SK-N-SH (cell line): ENCODE data around the gene ZNF736. TPM values are rescaled to one million over a fixed set of nuclear protein-coding genes. Genes with fewer than 3 reads are reported as not detected.
A peak's percentile ranks its signal among the peaks of the same experiment; 100 is the strongest.

Experiments
- CTCF ChIA-PET: fragments of 300-600, 350-600 bp; formaldehyde crosslinking; extraction: SDS; loops from one replicate; lab custom pipeline; 2021; lab: Yijun Ruan, JAX
- POLR2A ChIA-PET: fragments of 350-600 bp; sonication (Branson Sonifier 250); formaldehyde crosslinking; extraction: SDS; loops from one replicate; lab custom pipeline; 2020; ENCODE audit warnings: antibody characterized with exemption, inconsistent platforms; lab: Yijun Ruan, JAX
- DNase-seq: peaks from one replicate; pipeline ENCODE4 v3.0.0; 2012
- H2AFZ ChIP-seq: fragments of 200-600 bp; sonication (generic); 2 replicates; pipeline ENCODE4 v1.8.1; 2016; ENCODE audit warnings: antibody characterized with exemption, mild to moderate bottlenecking, low read depth
- H3F3A ChIP-seq: fragments of 200-600 bp; sonication (generic); replicated peaks from 2 replicates; pipeline ENCODE3; 2016; ENCODE audit warnings: antibody characterized with exemption, mild to moderate bottlenecking; ENCODE audit not compliant: insufficient read depth
- H3K27ac ChIP-seq, 2 experiments: fragments of 200-500 bp in 1 of 2; fragments of 200-600 bp in 1 of 2; sonication (Bioruptor generic) in 1 of 2; sonication (generic), shearing (Covaris generic) in 1 of 2; 2 replicates each; pipeline versions ENCODE4 v1.5.1 to v1.6.1; 2014 to 2016; ENCODE audit warnings: low read depth in 2 of 2, inconsistent platforms in 1 of 2, low read length in 1 of 2, mild to moderate bottlenecking in 1 of 2, mixed read lengths in 1 of 2
- H3K27me3 ChIP-seq: fragments of 200-600 bp; sonication (generic), shearing (Covaris generic); 2 replicates; pipeline ENCODE4 v1.6.1; 2016; ENCODE audit warnings: mixed run types; ENCODE audit not compliant: insufficient read depth
- H3K36me3 ChIP-seq, 2 experiments: fragments of 200-500 bp in 1 of 2; fragments of 200-600 bp in 1 of 2; sonication (Bioruptor generic) in 1 of 2; sonication (generic) in 1 of 2; replicated peaks in 1 of 2; 2 replicates each; pipeline versions ENCODE3 to v1.5.1; 2014 to 2016; ENCODE audit warnings: low read length in 1 of 2, mild to moderate bottlenecking in 1 of 2; ENCODE audit not compliant: insufficient read depth in 2 of 2, control insufficient read depth in 1 of 2
- H3K4me1 ChIP-seq, 2 experiments: fragments of 200-500 bp in 1 of 2; fragments of 200-600 bp in 1 of 2; sonication (Bioruptor generic) in 1 of 2; sonication (generic), shearing (Covaris generic) in 1 of 2; 2 replicates each; pipeline versions ENCODE4 v1.5.1 to v1.6.1; 2014 to 2016; ENCODE audit warnings: low read depth in 1 of 2, low read length in 1 of 2, mixed run types in 1 of 2; ENCODE audit not compliant: insufficient read depth in 2 of 2, control insufficient read depth in 1 of 2
- H3K4me2 ChIP-seq: fragments of 200-600 bp; sonication (generic), shearing (Covaris generic); 2 replicates; pipeline ENCODE4 v1.6.1; 2017; ENCODE audit warnings: mixed run types
- H3K4me3 ChIP-seq, 2 experiments: fragments of 200-500 bp in 1 of 2; fragments of 200-600 bp in 1 of 2; sonication (Bioruptor generic) in 1 of 2; sonication (generic), shearing (Covaris generic) in 1 of 2; 2 replicates each; pipeline versions ENCODE4 v1.5.1 to v1.8.1; 2014 to 2016; ENCODE audit warnings: low read depth in 2 of 2, inconsistent platforms in 1 of 2, low read length in 1 of 2, mild to moderate bottlenecking in 1 of 2, mixed read lengths in 1 of 2, moderate library complexity in 1 of 2
- H3K79me2 ChIP-seq: fragments of 200-600 bp; sonication (generic); 2 replicates; pipeline ENCODE4 v1.8.1; 2017; ENCODE audit warnings: mild to moderate bottlenecking; ENCODE audit not compliant: insufficient read depth
- H3K9ac ChIP-seq: fragments of 200-600 bp; sonication (generic); 2 replicates; pipeline ENCODE4 v1.6.1; 2017; ENCODE audit warnings: mixed run types
- H3K9me2 ChIP-seq: fragments of 200-600 bp; sonication (generic); 2 replicates; pipeline ENCODE4 v1.6.1; 2017; ENCODE audit warnings: mixed run types
- H3K9me3 ChIP-seq: fragments of 200-600 bp; sonication (generic); 2 replicates; pipeline ENCODE4 v1.6.1; 2017; ENCODE audit warnings: mixed run types, mild to moderate bottlenecking, moderate library complexity
- H4K20me1 ChIP-seq: fragments of 200-600 bp; sonication (generic); 2 replicates; pipeline ENCODE4 v1.6.1; 2017; ENCODE audit warnings: mild to moderate bottlenecking, mixed run types; ENCODE audit not compliant: insufficient read depth
- CHD2 ChIP-seq: fragments of 150-350 bp; IDR thresholded peaks from 2 replicates; pipeline ENCODE4 v1.6.1; 2018; ENCODE audit warnings: low read length; ENCODE audit not compliant: partially characterized antibody
- ELF1 ChIP-seq: IDR thresholded peaks from 2 replicates; pipeline ENCODE4 v1.4.0; 2012
- EP300 ChIP-seq, 2 experiments: IDR thresholded peaks; 2 replicates each; pipeline versions ENCODE4 v1.4.0 to v1.6.1; 2012; ENCODE audit warnings: borderline replicate concordance in 1 of 2, low read depth in 1 of 2, low read length in 1 of 2
- EZH2phosphoT487 ChIP-seq: fragments of 200-600 bp; sonication (generic); IDR thresholded peaks from 2 replicates; pipeline ENCODE4 v1.6.1; 2017; ENCODE audit warnings: low read depth, mixed run types, mild to moderate bottlenecking, antibody characterized with exemption, moderate library complexity, borderline replicate concordance
- FOXJ3 ChIP-seq: sonication (generic); formaldehyde crosslinking; IDR thresholded peaks from 2 replicates; pipeline ENCODE4 v1.5.1; 2020; ENCODE audit warnings: mild to moderate bottlenecking, missing genetic modification reagents
- GABPA ChIP-seq: IDR thresholded peaks from 2 replicates; pipeline ENCODE4 v1.4.0; 2012; ENCODE audit warnings: low read depth, mild to moderate bottlenecking
- GATA2 ChIP-seq: sonication (generic); formaldehyde crosslinking; IDR thresholded peaks from 2 replicates; pipeline ENCODE4 v1.5.0; 2020; ENCODE audit warnings: mild to moderate bottlenecking, missing genetic modification reagents
- JUND ChIP-seq: IDR thresholded peaks from 2 replicates; pipeline ENCODE4 v1.4.0; 2012
- MEF2A ChIP-seq: IDR thresholded peaks from 2 replicates; pipeline ENCODE4 v1.4.0; 2012; ENCODE audit warnings: low read depth, borderline replicate concordance
- NRF1 ChIP-seq: IDR thresholded peaks from 2 replicates; pipeline ENCODE4 v1.6.1; 2012; ENCODE audit warnings: low read depth, mild to moderate bottlenecking, low read length
- POLR2AphosphoS5 ChIP-seq: IDR thresholded peaks from 2 replicates; pipeline ENCODE4 v1.6.1; 2012; ENCODE audit warnings: low read depth, low read length
- RFX5 ChIP-seq: IDR thresholded peaks from 2 replicates; pipeline ENCODE4 v1.6.1; 2012; ENCODE audit warnings: mild to moderate bottlenecking, improper control_type of control experiment, low read length
- TAF1 ChIP-seq: IDR thresholded peaks from 2 replicates; pipeline ENCODE4 v1.6.1; 2012; ENCODE audit warnings: low read depth, mild to moderate bottlenecking, low read length, moderate library complexity, borderline replicate concordance
- TEAD4 ChIP-seq: IDR thresholded peaks from 2 replicates; pipeline ENCODE4 v1.4.0; 2012; ENCODE audit warnings: mild to moderate bottlenecking, borderline replicate concordance; ENCODE audit not compliant: insufficient read depth
- YY1 ChIP-seq: IDR thresholded peaks from 2 replicates; pipeline ENCODE4 v1.4.0; 2012; ENCODE audit warnings: low read depth, mild to moderate bottlenecking
- WGBS: methylation state at CpG from one replicate; pipeline ENCODE4 v1.1.6; 2017; ENCODE audit warnings: low lambda C conversion rate; 5-methylcytosine and 5-hydroxymethylcytosine counted together
- polyA plus RNA-seq, 3 experiments: library from polyadenylated mRNA; depleted of rRNA; stranded (reverse); fragments of >200 nt; gene quantifications; 2 replicates each; pipeline ENCODE4 v1.2.3, GENCODE V29; 2012
- TF ChIP-seq, protein P1 (sequence below): fragments of 150-350 bp; IDR thresholded peaks from 2 replicates; pipeline ENCODE4 v1.6.1; 2017; ENCODE audit warnings: antibody characterized with exemption, low read length, low read depth, borderline replicate concordance
- TF ChIP-seq, protein P2 (sequence below): fragments of 200-600 bp; sonication (generic); IDR thresholded peaks from 2 replicates; pipeline ENCODE4 v1.6.1; 2017; ENCODE audit warnings: antibody characterized with exemption, mild to moderate bottlenecking, moderate library complexity
- TF ChIP-seq, protein P3 (sequence below): IDR thresholded peaks from 2 replicates; pipeline ENCODE4 v1.6.1; 2012; ENCODE audit warnings: mild to moderate bottlenecking, low read depth, low read length, moderate library complexity
- TF ChIP-seq, protein P4 (sequence below): IDR thresholded peaks from 2 replicates; pipeline ENCODE4 v1.4.0; 2012; ENCODE audit warnings: low read depth, borderline replicate concordance
- TF ChIP-seq, protein P5 (sequence below): IDR thresholded peaks from 2 replicates; pipeline ENCODE4; 2012

Gene ZNF736
- polyA plus RNA-seq, 1 of the 3 experiments (the other 2 are of a cell fraction), result 4.0 TPM

DNA sequence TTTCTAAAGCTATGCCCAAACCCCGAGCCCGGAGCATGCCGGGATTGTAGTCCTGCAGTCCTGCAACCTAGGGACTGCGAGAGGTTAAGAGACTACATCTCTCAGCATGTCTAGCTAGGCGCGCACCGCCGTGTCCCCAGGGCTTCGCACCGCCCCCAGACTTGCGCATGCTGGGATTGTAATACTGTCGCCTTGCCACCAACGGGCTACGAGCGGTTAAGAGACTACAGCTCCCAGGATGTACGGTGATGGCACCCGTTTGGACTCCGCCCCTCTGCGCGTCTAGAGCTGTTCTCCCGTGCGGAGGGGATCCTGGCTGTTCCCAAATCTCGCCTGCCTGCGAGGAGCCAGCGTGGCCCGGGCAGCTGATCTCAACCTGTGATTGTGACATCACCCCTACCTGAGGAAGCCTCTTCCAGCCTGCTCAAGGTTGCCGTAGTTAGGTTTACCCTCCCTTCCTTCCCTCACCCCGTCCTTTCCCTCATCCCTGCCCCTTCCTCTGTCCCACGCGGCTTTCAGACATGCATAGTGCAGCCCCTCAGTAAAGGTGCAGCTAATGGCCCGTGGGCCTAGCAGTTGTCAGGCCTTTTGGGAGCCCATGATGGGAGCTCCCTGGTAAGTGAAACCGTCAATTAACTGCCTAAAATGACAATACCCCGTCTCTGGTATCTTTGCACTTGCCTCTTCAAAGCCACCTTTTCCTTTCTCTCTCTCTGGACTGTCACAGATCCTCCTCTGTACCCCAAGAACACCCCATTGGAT is 6.3 kb upstream of the ZNF736 start:
- H3K4me3 ChIP-seq, result peak overlapping the region; percentile 66 to 76
- no peaks in the 10 kb centered on the region for H3K27me3 ChIP-seq
- no peaks in the 10 kb centered on the region for H4K20me1 ChIP-seq
- WGBS, result 5% methylated on average over 33 of the region's 33 CpGs
- H3K9me2 ChIP-seq, result no peaks in the 10 kb centered on the region
- H3K4me1 ChIP-seq, result peaks cover 0 to 8% of the 10 kb centered on the region in 2 experiments; a peak in 2 of 4 replicates
- H2AFZ ChIP-seq, result peak overlapping the region; percentile 99
- peak; percentile 90 for DNase-seq
- ChIA-PET CTCF (interaction anchor here (0.8 to 2.1 kb wide), 4 partner anchors 9 to 150 kb away, joined by 3 to 9 read pairs (median 4); no protein-coding TSS in a partner anchor), POLR2A (interaction anchor here (0.7 to 2.1 kb wide), 7 partner anchors 10 to 382 kb away, joined by 3 to 11 read pairs (median 7); partner anchors contain the start of genes ZNF107 and ZNF680)
- peak overlapping the region; percentile 60 for H3K9ac ChIP-seq
- peak overlapping the region; percentile 16 to 86; a peak in 3 of 4 replicates for H3K27ac ChIP-seq
- peaks cover 12% of the 10 kb centered on the region for H3F3A ChIP-seq
- H3K4me2 ChIP-seq, result peak overlapping the region; percentile 83
- H3K9me3 ChIP-seq, result no peaks in the 10 kb centered on the region
- H3K36me3 ChIP-seq, result no peaks in the 10 kb centered on the region
- H3K79me2 ChIP-seq, result no peaks in the 10 kb centered on the region
- TF ChIP-seq MEF2A (no peak), EZH2phosphoT487 (no peak), TAF1 (peak; percentile 46), FOXJ3 (CRISPR knock-in tag) (0 out of 2 replicates have a peak, but pooled peaks have one; percentile 22), NRF1 (peak; percentile 91), POLR2AphosphoS5 (peak; percentile 60; the same call in 1 of the 2 replicates), JUND (no peak), YY1 (peak; percentile 85), EP300 (IDR thresholded peaks at IDR 0.05; ENCODE audit: borderline replicate concordance in 1 of 2, low read depth in 1 of 2, low read length in 1 of 2) (no peak), GABPA (0 out of 2 replicates have a peak, but pooled peaks have one; percentile 6), ELF1 (no peak; the same call in 1 of the 2 replicates), CHD2 (peak; percentile 96), RFX5 (peak; percentile 62; the same call in 1 of the 2 replicates), GATA2 (CRISPR knock-in tag) (no peak), TEAD4 (no peak)
- TF ChIP-seq, protein P1, sequence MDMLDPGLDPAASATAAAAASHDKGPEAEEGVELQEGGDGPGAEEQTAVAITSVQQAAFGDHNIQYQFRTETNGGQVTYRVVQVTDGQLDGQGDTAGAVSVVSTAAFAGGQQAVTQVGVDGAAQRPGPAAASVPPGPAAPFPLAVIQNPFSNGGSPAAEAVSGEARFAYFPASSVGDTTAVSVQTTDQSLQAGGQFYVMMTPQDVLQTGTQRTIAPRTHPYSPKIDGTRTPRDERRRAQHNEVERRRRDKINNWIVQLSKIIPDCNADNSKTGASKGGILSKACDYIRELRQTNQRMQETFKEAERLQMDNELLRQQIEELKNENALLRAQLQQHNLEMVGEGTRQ, result no peak
- TF ChIP-seq, protein P2, sequence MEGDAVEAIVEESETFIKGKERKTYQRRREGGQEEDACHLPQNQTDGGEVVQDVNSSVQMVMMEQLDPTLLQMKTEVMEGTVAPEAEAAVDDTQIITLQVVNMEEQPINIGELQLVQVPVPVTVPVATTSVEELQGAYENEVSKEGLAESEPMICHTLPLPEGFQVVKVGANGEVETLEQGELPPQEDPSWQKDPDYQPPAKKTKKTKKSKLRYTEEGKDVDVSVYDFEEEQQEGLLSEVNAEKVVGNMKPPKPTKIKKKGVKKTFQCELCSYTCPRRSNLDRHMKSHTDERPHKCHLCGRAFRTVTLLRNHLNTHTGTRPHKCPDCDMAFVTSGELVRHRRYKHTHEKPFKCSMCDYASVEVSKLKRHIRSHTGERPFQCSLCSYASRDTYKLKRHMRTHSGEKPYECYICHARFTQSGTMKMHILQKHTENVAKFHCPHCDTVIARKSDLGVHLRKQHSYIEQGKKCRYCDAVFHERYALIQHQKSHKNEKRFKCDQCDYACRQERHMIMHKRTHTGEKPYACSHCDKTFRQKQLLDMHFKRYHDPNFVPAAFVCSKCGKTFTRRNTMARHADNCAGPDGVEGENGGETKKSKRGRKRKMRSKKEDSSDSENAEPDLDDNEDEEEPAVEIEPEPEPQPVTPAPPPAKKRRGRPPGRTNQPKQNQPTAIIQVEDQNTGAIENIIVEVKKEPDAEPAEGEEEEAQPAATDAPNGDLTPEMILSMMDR, result no peak
- TF ChIP-seq, protein P3, sequence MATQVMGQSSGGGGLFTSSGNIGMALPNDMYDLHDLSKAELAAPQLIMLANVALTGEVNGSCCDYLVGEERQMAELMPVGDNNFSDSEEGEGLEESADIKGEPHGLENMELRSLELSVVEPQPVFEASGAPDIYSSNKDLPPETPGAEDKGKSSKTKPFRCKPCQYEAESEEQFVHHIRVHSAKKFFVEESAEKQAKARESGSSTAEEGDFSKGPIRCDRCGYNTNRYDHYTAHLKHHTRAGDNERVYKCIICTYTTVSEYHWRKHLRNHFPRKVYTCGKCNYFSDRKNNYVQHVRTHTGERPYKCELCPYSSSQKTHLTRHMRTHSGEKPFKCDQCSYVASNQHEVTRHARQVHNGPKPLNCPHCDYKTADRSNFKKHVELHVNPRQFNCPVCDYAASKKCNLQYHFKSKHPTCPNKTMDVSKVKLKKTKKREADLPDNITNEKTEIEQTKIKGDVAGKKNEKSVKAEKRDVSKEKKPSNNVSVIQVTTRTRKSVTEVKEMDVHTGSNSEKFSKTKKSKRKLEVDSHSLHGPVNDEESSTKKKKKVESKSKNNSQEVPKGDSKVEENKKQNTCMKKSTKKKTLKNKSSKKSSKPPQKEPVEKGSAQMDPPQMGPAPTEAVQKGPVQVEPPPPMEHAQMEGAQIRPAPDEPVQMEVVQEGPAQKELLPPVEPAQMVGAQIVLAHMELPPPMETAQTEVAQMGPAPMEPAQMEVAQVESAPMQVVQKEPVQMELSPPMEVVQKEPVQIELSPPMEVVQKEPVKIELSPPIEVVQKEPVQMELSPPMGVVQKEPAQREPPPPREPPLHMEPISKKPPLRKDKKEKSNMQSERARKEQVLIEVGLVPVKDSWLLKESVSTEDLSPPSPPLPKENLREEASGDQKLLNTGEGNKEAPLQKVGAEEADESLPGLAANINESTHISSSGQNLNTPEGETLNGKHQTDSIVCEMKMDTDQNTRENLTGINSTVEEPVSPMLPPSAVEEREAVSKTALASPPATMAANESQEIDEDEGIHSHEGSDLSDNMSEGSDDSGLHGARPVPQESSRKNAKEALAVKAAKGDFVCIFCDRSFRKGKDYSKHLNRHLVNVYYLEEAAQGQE, result no peak
- TF ChIP-seq, protein P4, sequence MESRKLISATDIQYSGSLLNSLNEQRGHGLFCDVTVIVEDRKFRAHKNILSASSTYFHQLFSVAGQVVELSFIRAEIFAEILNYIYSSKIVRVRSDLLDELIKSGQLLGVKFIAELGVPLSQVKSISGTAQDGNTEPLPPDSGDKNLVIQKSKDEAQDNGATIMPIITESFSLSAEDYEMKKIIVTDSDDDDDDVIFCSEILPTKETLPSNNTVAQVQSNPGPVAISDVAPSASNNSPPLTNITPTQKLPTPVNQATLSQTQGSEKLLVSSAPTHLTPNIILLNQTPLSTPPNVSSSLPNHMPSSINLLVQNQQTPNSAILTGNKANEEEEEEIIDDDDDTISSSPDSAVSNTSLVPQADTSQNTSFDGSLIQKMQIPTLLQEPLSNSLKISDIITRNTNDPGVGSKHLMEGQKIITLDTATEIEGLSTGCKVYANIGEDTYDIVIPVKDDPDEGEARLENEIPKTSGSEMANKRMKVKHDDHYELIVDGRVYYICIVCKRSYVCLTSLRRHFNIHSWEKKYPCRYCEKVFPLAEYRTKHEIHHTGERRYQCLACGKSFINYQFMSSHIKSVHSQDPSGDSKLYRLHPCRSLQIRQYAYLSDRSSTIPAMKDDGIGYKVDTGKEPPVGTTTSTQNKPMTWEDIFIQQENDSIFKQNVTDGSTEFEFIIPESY, result 0 out of 2 replicates have a peak, but pooled peaks have one; percentile 48
- TF ChIP-seq, protein P5, sequence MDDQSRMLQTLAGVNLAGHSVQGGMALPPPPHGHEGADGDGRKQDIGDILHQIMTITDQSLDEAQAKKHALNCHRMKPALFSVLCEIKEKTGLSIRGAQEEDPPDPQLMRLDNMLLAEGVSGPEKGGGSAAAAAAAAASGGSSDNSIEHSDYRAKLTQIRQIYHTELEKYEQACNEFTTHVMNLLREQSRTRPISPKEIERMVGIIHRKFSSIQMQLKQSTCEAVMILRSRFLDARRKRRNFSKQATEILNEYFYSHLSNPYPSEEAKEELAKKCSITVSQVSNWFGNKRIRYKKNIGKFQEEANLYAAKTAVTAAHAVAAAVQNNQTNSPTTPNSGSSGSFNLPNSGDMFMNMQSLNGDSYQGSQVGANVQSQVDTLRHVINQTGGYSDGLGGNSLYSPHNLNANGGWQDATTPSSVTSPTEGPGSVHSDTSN, result no peak
